ENCODE data around the gene MLLT10. TPM values are rescaled to one million over a fixed set of nuclear protein-coding genes. Genes with fewer than 3 reads are reported as not detected.

MLLT10 gene
- total and polyA plus RNA-seq, 2 of the 8 experiments (the other 6 are each of a cell fraction or from before 2014, with no cell fraction given): 53.1 to 62.1 TPM

DNA sequence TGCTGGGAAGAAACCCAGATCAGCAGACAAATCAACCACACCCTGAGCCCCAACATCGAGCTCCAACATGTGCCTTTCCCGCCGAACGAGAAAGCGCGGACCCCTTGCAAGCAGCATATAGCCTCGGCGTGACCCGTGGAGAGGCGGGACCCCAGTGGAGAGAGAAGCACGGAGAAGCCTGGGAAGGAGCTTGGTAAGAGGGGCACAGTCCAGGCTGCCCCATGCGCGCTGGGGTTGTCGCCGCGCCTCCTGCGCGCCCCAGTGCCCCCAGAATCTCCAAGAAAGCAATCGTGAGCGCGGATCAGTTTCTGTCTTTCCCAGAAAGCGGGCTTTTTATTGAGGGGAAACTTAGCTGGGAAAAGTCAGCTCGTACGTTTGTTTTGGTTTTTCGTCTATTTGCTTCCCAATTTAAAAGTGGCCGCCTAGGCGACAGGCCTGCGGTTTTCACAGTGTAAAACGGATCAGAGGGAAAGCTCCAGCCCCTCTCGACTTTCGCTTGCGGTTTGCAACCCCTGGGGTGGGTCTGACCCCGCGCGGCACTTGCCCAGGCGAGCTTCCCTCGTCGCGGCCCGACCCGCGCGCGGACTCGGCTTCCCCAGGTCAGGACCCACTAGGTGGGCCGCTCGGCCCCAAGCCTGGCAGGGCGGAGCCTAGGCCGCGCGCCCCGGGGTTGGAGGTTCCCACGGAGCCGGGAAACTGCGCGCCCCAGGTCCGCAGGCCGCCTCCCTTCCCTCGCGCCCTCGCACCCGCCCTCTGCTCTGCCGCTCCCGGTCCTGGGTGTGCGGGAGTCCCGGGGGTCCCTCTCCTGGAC lies 39.6 kb upstream of the MLLT10 start (continued):
- TF ChIP-seq RAD21 (IDR thresholded peaks at IDR 0.05 in 1 of 2, conservative IDR thresholded peaks at IDR 0.05 in 1 of 2; ENCODE audit: low read depth in 2 of 2, low read length in 2 of 2): peak; percentile 34 to 44; a peak in 2 of 4 replicates
